BE2C (cell line): ENCODE measurements around the gene ACBD3.

Source experiments
- DNase-seq: peaks from one replicate; pipeline ENCODE4 v3.0.0-alpha.2; 2020
- H3K27me3 ChIP-seq: fragments of 250-450 bp; sonication (Bioruptor Pico); 2 replicates; pipeline ENCODE4 v1.5.1; 2020; ENCODE audit warnings: mild to moderate bottlenecking
- H3K36me3 ChIP-seq: fragments of 250-450 bp; sonication (Bioruptor Pico); 2 replicates; pipeline ENCODE4 v1.5.1; 2020; ENCODE audit warnings: mild to moderate bottlenecking
- H3K4me1 ChIP-seq: fragments of 250-450 bp; sonication (Bioruptor Pico); 2 replicates; pipeline ENCODE4 v1.5.1; 2020
- H3K4me3 ChIP-seq: 2 replicates; pipeline ENCODE4 v1.5.1; 2011; ENCODE audit warnings: low read depth, low read length
- H3K9me3 ChIP-seq: fragments of 250-450 bp; sonication (Bioruptor Pico); 2 replicates; pipeline ENCODE4 v1.5.1; 2020
- TF ChIP-seq, protein P1 (sequence below): IDR thresholded peaks from 2 replicates; pipeline ENCODE4 v1.5.1; 2012; ENCODE audit warnings: mild to moderate bottlenecking, low read depth, low read length

Gene ACBD3

DNA sequence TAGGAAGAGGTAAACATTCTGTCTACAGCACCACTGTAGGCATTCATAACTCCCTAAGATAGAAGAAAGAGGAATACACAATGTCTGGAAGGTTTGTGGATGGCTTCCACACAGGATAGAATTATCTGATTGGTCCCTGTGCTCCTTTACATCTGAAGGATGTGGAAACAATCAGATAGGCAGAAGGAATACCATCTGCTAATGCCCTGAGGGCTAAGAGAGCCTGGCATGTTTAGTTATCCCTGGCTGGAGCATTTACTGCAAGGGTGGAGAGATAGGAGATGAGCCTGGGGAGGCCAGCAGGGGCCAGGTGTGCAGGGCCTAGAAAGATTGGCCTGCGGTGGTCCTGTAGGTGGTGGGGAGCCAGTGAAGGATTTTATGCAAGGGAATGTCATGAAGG lies 8.6 kb upstream of the ACBD3 start:
- no peak for DNase-seq
- peaks cover 7% of the 10 kb centered on the region; the same call in 1 of the 2 replicates for H3K4me1 ChIP-seq
- no peak overlapping the region for H3K4me3 ChIP-seq
- H3K27me3 ChIP-seq: no peaks in the 10 kb centered on the region
- TF ChIP-seq, protein P1, sequence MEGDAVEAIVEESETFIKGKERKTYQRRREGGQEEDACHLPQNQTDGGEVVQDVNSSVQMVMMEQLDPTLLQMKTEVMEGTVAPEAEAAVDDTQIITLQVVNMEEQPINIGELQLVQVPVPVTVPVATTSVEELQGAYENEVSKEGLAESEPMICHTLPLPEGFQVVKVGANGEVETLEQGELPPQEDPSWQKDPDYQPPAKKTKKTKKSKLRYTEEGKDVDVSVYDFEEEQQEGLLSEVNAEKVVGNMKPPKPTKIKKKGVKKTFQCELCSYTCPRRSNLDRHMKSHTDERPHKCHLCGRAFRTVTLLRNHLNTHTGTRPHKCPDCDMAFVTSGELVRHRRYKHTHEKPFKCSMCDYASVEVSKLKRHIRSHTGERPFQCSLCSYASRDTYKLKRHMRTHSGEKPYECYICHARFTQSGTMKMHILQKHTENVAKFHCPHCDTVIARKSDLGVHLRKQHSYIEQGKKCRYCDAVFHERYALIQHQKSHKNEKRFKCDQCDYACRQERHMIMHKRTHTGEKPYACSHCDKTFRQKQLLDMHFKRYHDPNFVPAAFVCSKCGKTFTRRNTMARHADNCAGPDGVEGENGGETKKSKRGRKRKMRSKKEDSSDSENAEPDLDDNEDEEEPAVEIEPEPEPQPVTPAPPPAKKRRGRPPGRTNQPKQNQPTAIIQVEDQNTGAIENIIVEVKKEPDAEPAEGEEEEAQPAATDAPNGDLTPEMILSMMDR: no peak
- H3K9me3 ChIP-seq: no peaks in the 10 kb centered on the region
- H3K36me3 ChIP-seq: no peaks in the 10 kb centered on the region

- no peaks in the 10 kb centered on the region for H3K27me3 ChIP-seq
- no peak for DNase-seq
- no peaks in the 10 kb centered on the region; the same call in 1 of the 2 replicates for H3K4me1 ChIP-seq
- peak overlapping the region; percentile 93 for H3K4me3 ChIP-seq
- H3K36me3 ChIP-seq: peaks cover 4% of the 10 kb centered on the region
- no peaks in the 10 kb centered on the region for H3K9me3 ChIP-seq
- TF ChIP-seq, protein P1: no peak
These were observed 839 bp upstream of the ACBD3 start for GRCh38 chr1:226187380-226187779.

GRCh38 chr1:226187019-226187322 lies 430 bp upstream of the ACBD3 start:
- no peaks in the 10 kb centered on the region; the same call in 1 of the 2 replicates for H3K4me1 ChIP-seq
- peak overlapping the region; percentile 93 for H3K4me3 ChIP-seq
- peaks cover 4% of the 10 kb centered on the region for H3K36me3 ChIP-seq
- H3K27me3 ChIP-seq: no peaks in the 10 kb centered on the region
- no peak for DNase-seq
- TF ChIP-seq, protein P1: no peak
- H3K9me3 ChIP-seq: no peaks in the 10 kb centered on the region

- peak overlapping the region; percentile 93 for H3K4me3 ChIP-seq
- H3K4me1 ChIP-seq: no peaks in the 10 kb centered on the region; the same call in 1 of the 2 replicates
- no peak for DNase-seq
These were observed 1.2 kb downstream of the ACBD3 start for GRCh38 chr1:226185141-226186036.

DNA sequence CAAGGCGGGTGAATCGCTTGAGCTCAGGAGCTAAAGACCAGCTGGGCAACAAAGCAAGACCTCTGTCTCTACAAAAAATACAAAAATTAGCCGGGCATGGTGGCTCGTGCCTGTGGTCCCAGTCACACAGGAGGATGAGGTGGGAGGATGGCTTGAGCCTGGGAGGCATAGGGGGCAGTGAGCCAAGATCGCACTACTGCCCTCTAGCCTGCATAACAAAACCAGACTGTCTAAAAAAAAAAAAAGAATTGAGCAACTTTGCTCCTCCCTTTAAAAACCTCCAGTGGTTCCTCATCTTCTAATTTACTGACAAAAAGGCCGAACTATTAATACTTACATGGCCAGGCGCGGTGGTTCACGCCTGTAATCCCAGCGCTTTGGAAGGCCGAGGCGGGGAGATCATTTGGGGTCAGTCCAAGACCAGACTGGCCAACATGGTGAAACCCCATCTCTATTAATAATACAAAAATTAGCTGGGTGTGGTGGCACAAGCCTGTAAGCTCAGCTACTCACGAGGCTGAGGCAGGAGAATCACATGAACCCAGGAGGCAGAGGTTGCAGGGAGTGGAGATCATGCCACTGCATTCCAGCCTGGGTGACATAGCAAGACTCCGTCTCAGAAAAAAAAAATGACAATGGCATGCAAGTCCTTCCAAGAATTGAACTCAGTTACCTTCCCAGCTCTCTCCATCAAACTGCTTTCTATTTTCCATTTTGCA lies 4.4 kb downstream of the ACBD3 start:
- DNase-seq: peak; percentile 60
- TF ChIP-seq, protein P1: peak; percentile 60

More at GRCh38 chr1:226185141-226186036, 1.2 kb downstream of the ACBD3 start:
- Histone ChIP-seq H3K9me3 (no peaks in the 10 kb centered on the region), H3K27me3 (no peaks in the 10 kb centered on the region), H3K36me3 (peaks cover 9% of the 10 kb centered on the region)
- TF ChIP-seq, protein P1: no peak

DNA sequence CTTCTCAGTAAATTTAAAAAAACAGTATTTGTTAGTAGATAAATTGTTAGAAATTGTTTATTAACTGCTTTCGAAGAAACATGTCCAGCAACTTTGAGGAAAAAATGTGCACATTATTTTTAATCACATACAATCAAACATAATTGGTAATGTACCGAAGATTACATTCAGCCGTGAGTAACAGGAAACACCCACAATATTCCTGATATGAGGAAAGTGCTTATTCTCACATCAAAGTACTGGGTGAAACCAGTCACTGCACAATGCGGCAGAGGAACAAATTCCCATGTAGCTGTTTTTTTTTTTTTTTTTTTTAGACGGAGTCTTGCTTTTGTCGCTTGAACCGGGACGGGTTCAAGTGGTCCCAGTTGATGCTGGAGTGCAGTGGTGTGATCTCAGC lies 9.7 kb downstream of the ACBD3 start:
- Histone ChIP-seq H3K4me1 (no peaks in the 10 kb centered on the region; the same call in 1 of the 2 replicates), H3K27me3 (no peaks in the 10 kb centered on the region), H3K9me3 (no peaks in the 10 kb centered on the region), H3K36me3 (0 out of 2 replicates have a peak, but pooled peaks cover 4% of the 10 kb centered on the region), H3K4me3 (no peak overlapping the region)
- DNase-seq: no peak
- TF ChIP-seq, protein P1: no peak

More for the DNA sequence above, 4.4 kb downstream of the ACBD3 start:
- H3K27me3 ChIP-seq: no peaks in the 10 kb centered on the region
- H3K36me3 ChIP-seq: peaks cover 9% of the 10 kb centered on the region
- H3K4me1 ChIP-seq: no peaks in the 10 kb centered on the region; the same call in 1 of the 2 replicates
- no peak overlapping the region for H3K4me3 ChIP-seq
- H3K9me3 ChIP-seq: no peaks in the 10 kb centered on the region
